Measurements from ENCODE around the gene NFE2L3.
A peak's percentile ranks its signal among the peaks of the same experiment; 100 is the strongest.

The NFE2L3 gene

GRCh38 chr7:26199301-26200037 lies 47.5 kb downstream of the NFE2L3 start:
- peak; percentile 43 to 47 for DNase-seq (ENCODE audit: low read depth in 2 of 2)

- peak; percentile 62 to 64 for DNase-seq (ENCODE audit: low read depth in 2 of 2)
Measured at GRCh38 chr7:26200038-26200443, 48.0 kb downstream of the NFE2L3 start.

- DNase-seq (ENCODE audit: low read depth in 2 of 2): peak; percentile 90 to 96
Measured at GRCh38 chr7:26200444-26201246, 48.6 kb downstream of the NFE2L3 start, which contains the start of gene HNRNPA2B1. Gene HNRNPA2B1, minus strand, starts transcription at chr7:26200746. Its CDS starts 169 bp downstream, at chr7:26200577.

- DNase-seq (ENCODE audit: low read depth in 2 of 2): peak; percentile 92
Measured at GRCh38 chr7:26201247-26202018, 49.4 kb downstream of the NFE2L3 start, which contains the start of gene CBX3. Gene CBX3, plus strand, starts transcription at chr7:26201745. Its CDS starts 1,254 bp downstream, at chr7:26202999.

GRCh38 chr7:26202019-26202990 lies 50.3 kb downstream of the NFE2L3 start:
- peak in 1 of 2 donors; percentile 48 for DNase-seq (ENCODE audit: low read depth in 2 of 2)

GRCh38 chr7:26203016-26203415 lies 51.0 kb downstream of the NFE2L3 start:
- no peak for DNase-seq (ENCODE audit: low read depth in 2 of 2)

GRCh38 chr7:26208040-26208439 lies 56.0 kb downstream of the NFE2L3 start:
- DNase-seq (ENCODE audit: low read depth in 2 of 2): no peak

- DNase-seq (ENCODE audit: low read depth in 2 of 2): no peak
Measured at GRCh38 chr7:26212921-26213718, 61.1 kb downstream of the NFE2L3 start.

GRCh38 chr7:26213807-26214515 lies 62.0 kb downstream of the NFE2L3 start:
- no peak for DNase-seq (ENCODE audit: low read depth in 2 of 2)

GRCh38 chr7:26216049-26216448 lies 64.1 kb downstream of the NFE2L3 start:
- DNase-seq (ENCODE audit: low read depth in 2 of 2): no peak

GRCh38 chr7:26224359-26224758 lies 72.4 kb downstream of the NFE2L3 start:
- DNase-seq (ENCODE audit: low read depth in 2 of 2): no peak

- DNase-seq (ENCODE audit: low read depth in 2 of 2): no peak
Measured at GRCh38 chr7:26227987-26228386, 76.0 kb downstream of the NFE2L3 start.

- no peak for DNase-seq (ENCODE audit: low read depth in 2 of 2)
Measured at GRCh38 chr7:26233902-26234511, 82.0 kb downstream of the NFE2L3 start.

All from stimulated activated CD8-positive, alpha-beta memory T cell treated with anti-CD3 and anti-CD28 coated beads, Interleukin-2, amount 100 ng/mL, for 48 hours (primary cell).